K562 (cell line): Measurements from ENCODE around the gene ADGRF5. TPM values are rescaled to one million over a fixed set of nuclear protein-coding genes. Genes with fewer than 3 reads are reported as not detected.

ENCODE experiments used
- ATAC-seq: fragments of 200-7000 bp; cut with Tn5 transposase; 3 replicates; pipeline ENCODE4 v1.9.1; 2020; ENCODE audit warnings: moderate library complexity
- BruUV-seq: library from RNA; stranded (reverse); fragments of 400-500 nt; replicated peaks from 2 replicates; lab custom pipeline; 2021; lab: Mats Ljungman, UMichigan
- CTCF ChIA-PET: fragments of 300-600 bp; formaldehyde crosslinking; extraction: SDS; loops from one replicate; lab custom pipeline; 2021; ENCODE audit warnings: low intra/inter-chr PET ratio; lab: Yijun Ruan, JAX
- POLR2A ChIA-PET: fragments of 300-600, 350-650 bp; sonication (Branson Sonifier 250); formaldehyde crosslinking; extraction: SDS; loops from one replicate; lab custom pipeline; 2021; ENCODE audit warnings: antibody characterized with exemption, inconsistent platforms; lab: Yijun Ruan, JAX
- DNase-seq, 4 experiments: peaks; one replicate each; pipeline versions ENCODE4 v3.0.0 to v3.0.0-alpha.2; 2011 to 2018; ENCODE audit warnings: low spot score in 3 of 4, mixed read lengths in 3 of 4; ENCODE audit errors: extremely low read depth in 1 of 4
- FAIRE-seq: peaks from 2 replicates; lab custom pipeline; 2011; peaks lifted over from hg19 to GRCh38; lab: Jason Lieb, UNC
- H2AFZ ChIP-seq: 2 replicates; pipeline ENCODE4 v1.6.0; 2011; ENCODE audit warnings: low read depth, low read length, control low read depth, inconsistent platforms
- H3K27ac ChIP-seq: fragments of 200-600 bp; 3 replicates; pipeline ENCODE4 v1.8.0; 2011; ENCODE audit warnings: low read depth, mild to moderate bottlenecking, control low read depth, inconsistent platforms, low read length, moderate library complexity, mixed read lengths; ENCODE audit errors: extremely low read depth
- H3K27me3 ChIP-seq, 2 experiments: fragments of 300-600 bp in 1 of 2; 2 replicates in 1 of 2; 3 replicates in 1 of 2; pipeline versions ENCODE4 v1.6.0 to v1.8.0; 2011; ENCODE audit warnings: inconsistent platforms in 2 of 2, low read length in 2 of 2, mild to moderate bottlenecking in 1 of 2, mixed read lengths in 1 of 2, moderate library complexity in 1 of 2; ENCODE audit not compliant: control insufficient read depth in 2 of 2, insufficient read depth in 2 of 2
- H3K36me3 ChIP-seq: fragments of 300-600 bp; 3 replicates; pipeline ENCODE4 v1.8.0; 2011; ENCODE audit warnings: mild to moderate bottlenecking, low read length, inconsistent platforms; ENCODE audit not compliant: control insufficient read depth, insufficient read depth
- H3K4me1 ChIP-seq, 2 experiments: fragments of 200-600 bp in 1 of 2; replicated peaks in 1 of 2; 2 replicates in 1 of 2; 3 replicates in 1 of 2; pipeline versions ENCODE4 v1.5.1 to v1.8.0; 2011; ENCODE audit warnings: inconsistent platforms in 2 of 2, low read length in 2 of 2, mild to moderate bottlenecking in 1 of 2, mixed read lengths in 1 of 2, moderate library complexity in 1 of 2; ENCODE audit not compliant: control insufficient read depth in 2 of 2, insufficient read depth in 2 of 2
- H3K4me2 ChIP-seq: 2 replicates; pipeline ENCODE4 v1.6.1; 2011; ENCODE audit warnings: low read length, control low read depth, inconsistent platforms, mixed read lengths; ENCODE audit not compliant: insufficient read depth
- H3K4me3 ChIP-seq: fragments of 200-600 bp; sonication (generic), shearing (Covaris generic); 2 replicates; pipeline ENCODE4 v1.5.1; 2016; ENCODE audit warnings: control low read depth, inconsistent platforms
- H3K79me2 ChIP-seq: fragments of 200-600 bp; 3 replicates; pipeline ENCODE4 v1.8.0; 2011; ENCODE audit warnings: low read length, inconsistent platforms; ENCODE audit not compliant: control insufficient read depth, insufficient read depth
- H3K9ac ChIP-seq, 2 experiments: 2 replicates each; pipeline versions ENCODE4 v1.6.0 to v1.6.1; 2011; ENCODE audit warnings: low read depth in 2 of 2, low read length in 2 of 2, control low read depth in 1 of 2, inconsistent platforms in 1 of 2, mild to moderate bottlenecking in 1 of 2, mixed read lengths in 1 of 2; ENCODE audit not compliant: insufficient read depth in 1 of 2
- H3K9me1 ChIP-seq: one replicate; pipeline ENCODE4 v1.6.0; 2011; ENCODE audit warnings: inconsistent platforms, mild to moderate bottlenecking, low read length, moderate library complexity; ENCODE audit not compliant: control insufficient read depth, insufficient read depth
- H3K9me3 ChIP-seq: replicated peaks from 2 replicates; pipeline ENCODE4 v1.5.1; 2011; ENCODE audit warnings: low read depth, low read length, inconsistent platforms; ENCODE audit not compliant: control insufficient read depth, insufficient read depth
- H4K20me1 ChIP-seq: replicated peaks from 2 replicates; pipeline ENCODE4 v1.6.1; 2011; ENCODE audit warnings: low read length, inconsistent platforms, mixed read lengths; ENCODE audit not compliant: control insufficient read depth, insufficient read depth
- ATF3 ChIP-seq, 2 experiments: fragments of 450-650 bp in 1 of 2; sonication (generic) in 1 of 2; formaldehyde crosslinking in 1 of 2; IDR thresholded peaks in 1 of 2; conservative IDR thresholded peaks in 1 of 2; 2 replicates each; pipeline versions ENCODE4 v1.6.1 to v1.8.1; 2016 to 2023; ENCODE audit warnings: mild to moderate bottlenecking in 2 of 2, moderate library complexity in 2 of 2, inconsistent platforms in 1 of 2, missing genetic modification reagents in 1 of 2
- COPS2 ChIP-seq: fragments of 450-650 bp; conservative IDR thresholded peaks from 2 replicates; pipeline ENCODE4 v1.6.1; 2016; ENCODE audit warnings: mild to moderate bottlenecking, moderate library complexity
- ESRRA ChIP-seq: fragments of 450-650 bp; IDR thresholded peaks from 2 replicates; pipeline ENCODE4 v1.6.1; 2014; ENCODE audit warnings: low read depth, mild to moderate bottlenecking, moderate library complexity, borderline replicate concordance
- HDAC1 ChIP-seq, 2 experiments: fragments of 450-650 bp; IDR thresholded peaks; 2 replicates each; pipeline ENCODE4 v1.6.1; 2016 to 2017; ENCODE audit warnings: inconsistent platforms in 1 of 2, mild to moderate bottlenecking in 1 of 2, moderate library complexity in 1 of 2
- HNRNPUL1 ChIP-seq: fragments of 200-400 bp; formaldehyde crosslinking; IDR thresholded peaks from 2 replicates; pipeline ENCODE4 v1.6.1; 2017; ENCODE audit warnings: low read length
- MAZ ChIP-seq, 2 experiments: fragments of 450-650 bp in 1 of 2; sonication (generic) in 1 of 2; formaldehyde crosslinking; IDR thresholded peaks in 1 of 2; conservative IDR thresholded peaks in 1 of 2; 2 replicates each; pipeline versions ENCODE4 v1.4.0 to v1.5.0; 2020; ENCODE audit warnings: mild to moderate bottlenecking in 1 of 2, missing genetic modification reagents in 1 of 2
- NFIC ChIP-seq: fragments of 450-650 bp; IDR thresholded peaks from 2 replicates; pipeline ENCODE4 v1.6.1; 2017; ENCODE audit warnings: mild to moderate bottlenecking, inconsistent platforms
- PHF20 ChIP-seq: fragments of 450-650 bp; IDR thresholded peaks from 2 replicates; pipeline ENCODE4 v1.6.1; 2018; ENCODE audit not compliant: partially characterized antibody
- RFX7 ChIP-seq: fragments of 250-450 bp; sonication (Bioruptor Pico); IDR thresholded peaks from 2 replicates; pipeline ENCODE4 v1.5.1; 2021; ENCODE audit warnings: mild to moderate bottlenecking
- SIN3A ChIP-seq, 2 experiments: fragments of 150-350 bp in 1 of 2; IDR thresholded peaks; 2 replicates each; pipeline ENCODE4 v1.6.1; 2011 to 2016; ENCODE audit warnings: borderline replicate concordance in 2 of 2, low read depth in 2 of 2, low read length in 2 of 2, mild to moderate bottlenecking in 2 of 2, moderate library complexity in 2 of 2; ENCODE audit not compliant: control insufficient read depth in 1 of 2
- SMAD3 ChIP-seq: fragments of 450-650 bp; formaldehyde crosslinking; conservative IDR thresholded peaks from 2 replicates; pipeline ENCODE4 v1.4.0; 2020; ENCODE audit warnings: mild to moderate bottlenecking
- USF1 ChIP-seq: sonication (generic); formaldehyde crosslinking; IDR thresholded peaks from 2 replicates; pipeline ENCODE4 v1.9.0; 2022; ENCODE audit warnings: mild to moderate bottlenecking, missing genetic modification reagents
- ZNF3 ChIP-seq: fragments of 250-450 bp; sonication (Bioruptor Pico); IDR thresholded peaks from 2 replicates; pipeline ENCODE4 v1.5.0; 2021; ENCODE audit warnings: mild to moderate bottlenecking, moderate library complexity
- WGBS: fragments of 100-300 bp; shearing (Covaris generic); methylation state at CpG from one replicate; pipeline ENCODE4 v1.1.6; 2016; ENCODE audit warnings: low coverage, mixed read lengths; ENCODE audit not compliant: insufficient coverage; ENCODE audit errors: missing lambda C conversion rate; 5-methylcytosine and 5-hydroxymethylcytosine counted together
- in situ Hi-C: fragments of 300-500 bp; cut with MboI; formaldehyde crosslinking; loops from 4 replicates; pipeline ENCODE4 v1.15.0; 2018; ENCODE audit warnings: inconsistent platforms, mixed read lengths
- intact Hi-C: fragments of 100-400 bp; cut with micrococcal nuclease; formaldehyde crosslinking; loops from 2 replicates; pipeline ENCODE4 v1.14.2; 2022
- polyA plus RNA-seq, 8 experiments: library from polyadenylated mRNA; depleted of rRNA in 4 of 8; stranded (reverse) in 5 of 8; unstranded in 3 of 8; fragments of >200 nt; fragmentation: Nextera tagmentation in 2 of 8; fragmentation: Illumina TruSeq in 1 of 8; extraction: Ambion mirVana in 2 of 8; extraction: Trizol in 1 of 8; gene quantifications; 2 replicates each; pipeline versions ENCODE4 v1.2.1 to v1.2.3, GENCODE V29; 2011 to 2014; ENCODE audit warnings: inconsistent platforms in 1 of 8, missing spikeins in 1 of 8
- total RNA-seq, 7 experiments: library from RNA; depleted of rRNA in 6 of 7; stranded (reverse); fragments of >200 nt in 6 of 7; fragmentation: Illumina TruSeq in 2 of 7; extraction: Trizol in 2 of 7; gene quantifications; 2 replicates each; pipeline versions ENCODE4 v1.2.1 to v1.2.3, GENCODE V29; 2011 to 2021; ENCODE audit warnings: low replicate concordance in 1 of 7

The ADGRF5 gene
- total and polyA plus RNA-seq, 9 of the 15 experiments (the other 6 are each of a cell fraction or from before 2014, with no cell fraction given): 0.07 TPM; not detected in 8

DNA sequence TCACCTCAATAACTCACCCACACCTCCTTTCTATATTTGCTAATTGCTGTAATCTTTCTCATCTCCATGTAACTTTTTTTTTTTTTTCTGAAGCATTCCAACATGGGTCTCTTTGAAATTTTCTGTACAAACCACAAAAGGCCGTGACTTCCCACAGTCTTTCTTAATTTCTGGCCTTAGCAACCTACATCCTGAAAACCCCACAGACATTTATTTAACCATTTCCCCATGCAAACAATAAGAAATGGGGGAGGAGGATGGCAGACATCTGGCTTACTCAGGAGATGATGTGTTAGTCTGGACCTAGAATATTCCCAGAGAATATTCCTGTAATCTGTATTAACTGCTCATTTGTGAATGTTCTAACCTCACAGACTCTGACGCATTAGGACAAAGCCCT, 70.9 kb downstream of the ADGRF5 start:
- no peak overlapping the region for H2AFZ ChIP-seq
- TF ChIP-seq ZNF3 (CRISPR knock-in tag): no peak
- TF ChIP-seq, all 486 proteins: peak for 0
- DNase-seq: no peak
- no peak for FAIRE-seq
- Histone ChIP-seq H3K4me3 (no peak overlapping the region), H3K9ac (no peak overlapping the region), H3K4me2 (no peak overlapping the region), H3K36me3 (no peaks in the 10 kb centered on the region), H3K4me1 (peaks cover 0 to 5% of the 10 kb centered on the region in 2 experiments; a peak in 2 of 5 replicates), H3K9me1 (no peaks in the 10 kb centered on the region), H3K9me3 (no peaks in the 10 kb centered on the region), H3K27ac (no peak overlapping the region), H4K20me1 (no peaks in the 10 kb centered on the region), H3K79me2 (no peaks in the 10 kb centered on the region), H3K27me3 (peaks cover 0 to 5% of the 10 kb centered on the region in 2 experiments; a peak in 1 of 5 replicates)
- CTCF ChIA-PET: no interaction called here
- in situ Hi-C loops (loop anchor here (10.0 kb wide), 1 partner anchor 194 kb away; the partner anchor contains the start of gene ADGRF1), intact Hi-C loops (loop anchor here (5.0 kb wide), 1 partner anchor 433 kb away; no protein-coding TSS in a partner anchor)
- no TSS peak for BruUV-seq
- POLR2A ChIA-PET: no interaction called here
- WGBS: 0% methylated on average over 2 of the region's 2 CpGs
- no peak for ATAC-seq

DNA sequence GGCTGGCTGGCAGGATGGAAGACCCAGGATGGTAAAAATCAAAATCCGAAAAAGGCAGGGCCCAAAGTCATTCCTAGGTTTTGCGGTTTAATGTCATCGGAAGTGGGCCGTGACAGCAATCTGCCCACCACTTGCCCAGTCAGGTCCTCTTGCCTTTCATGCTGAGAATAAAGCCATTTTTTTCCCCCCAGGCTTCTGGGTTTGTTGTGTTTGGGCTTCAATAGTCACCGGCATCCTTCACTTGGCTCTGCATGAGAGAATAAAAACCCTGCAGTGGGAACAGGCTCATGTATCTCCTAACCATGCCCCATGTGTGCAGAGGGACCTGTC, 72.4 kb downstream of the ADGRF5 start:
- H3K4me3 ChIP-seq: no peak overlapping the region
- no peaks in the 10 kb centered on the region for H3K79me2 ChIP-seq
- no peak for FAIRE-seq
- no peaks in the 10 kb centered on the region for H3K9me1 ChIP-seq
- H3K36me3 ChIP-seq: no peaks in the 10 kb centered on the region
- in situ Hi-C loops: loop anchor here (10.0 kb wide), 1 partner anchor 465 kb away; no protein-coding TSS in a partner anchor
- H3K27me3 ChIP-seq: peaks cover 0 to 5% of the 10 kb centered on the region in 2 experiments; a peak in 1 of 5 replicates
- no peak for ATAC-seq
- DNase-seq: no peak
- no peaks in the 10 kb centered on the region for H4K20me1 ChIP-seq
- H3K4me2 ChIP-seq: no peak overlapping the region
- POLR2A ChIA-PET: interaction anchor here (0.7 to 1.1 kb wide), 4 partner anchors 22 to 587 kb away, joined by 3 read pairs; no protein-coding TSS in a partner anchor
- H3K9ac ChIP-seq: no peak overlapping the region
- no peak overlapping the region for H3K27ac ChIP-seq
- H2AFZ ChIP-seq: no peak overlapping the region
- peaks cover 0 to 5% of the 10 kb centered on the region in 2 experiments; a peak in 2 of 5 replicates for H3K4me1 ChIP-seq
- CTCF ChIA-PET: interaction anchor here (0.6 to 1.5 kb wide), 3 partner anchors 11 to 200 kb away, joined by 3 to 5 read pairs (median 4); no protein-coding TSS in a partner anchor
- H3K9me3 ChIP-seq: no peaks in the 10 kb centered on the region
- WGBS: 1% methylated on average over 5 of the region's 5 CpGs
- no TSS peak for BruUV-seq
- intact Hi-C loops: loop anchor here (1.0 to 2.0 kb wide), 2 partner anchors 198 to 461 kb away; no protein-coding TSS in a partner anchor
- TF ChIP-seq RFX7 (CRISPR knock-in tag) (no peak), COPS2 (no peak), HDAC1 (IDR thresholded peaks at IDR 0.05) (no peak), USF1 (CRISPR knock-in tag) (no peak), NFIC (no peak), ATF3 (IDR thresholded peaks at IDR 0.05) (no peak), ATF3 (CRISPR knock-in tag; conservative IDR thresholded peaks at IDR 0.05) (no peak), PHF20 (no peak), ESRRA (no peak), SMAD3 (CRISPR knock-in tag) (no peak), HNRNPUL1 (no peak), SIN3A (IDR thresholded peaks at IDR 0.05; ENCODE audit: borderline replicate concordance in 2 of 2, control insufficient read depth in 1 of 2, low read depth in 2 of 2, low read length in 2 of 2) (no peak), MAZ (CRISPR knock-in tag; conservative IDR thresholded peaks at IDR 0.05 in 1 of 2, IDR thresholded peaks at IDR 0.05 in 1 of 2) (no peak)
